ENCODE data around the gene SMIM41.

The SMIM41 gene

GRCh38 chr12:52155048-52155868 is 75.8 kb downstream of the SMIM41 start:
- no peak overlapping the region for H3K9ac ChIP-seq (ENCODE audit: low read length)
- TF ChIP-seq EZH2 (optimal IDR thresholded peaks at IDR 0.05; ENCODE audit: low read depth, low read length) (no peak), CTCF (IDR thresholded peaks at IDR 0.05; ENCODE audit: low read length) (no peak), EZH2phosphoT487 (IDR thresholded peaks at IDR 0.05; ENCODE audit: low read length) (no peak)

GRCh38 chr12:52156311-52156710 is 76.8 kb downstream of the SMIM41 start:
- no peaks in the 10 kb centered on the region for H3K79me2 ChIP-seq (ENCODE audit: low read length)
- H3K9me3 ChIP-seq (replicated peaks; ENCODE audit: insufficient read depth, low read length) = no peaks in the 10 kb centered on the region
- H3K27ac ChIP-seq (ENCODE audit: low read length) = no peak overlapping the region
- no peak overlapping the region for H3K9ac ChIP-seq (ENCODE audit: low read length)
- H3K27me3 ChIP-seq (replicated peaks; ENCODE audit: insufficient read depth, low read length) = no peaks in the 10 kb centered on the region; the same call in none of the 2 replicates
- H4K20me1 ChIP-seq (ENCODE audit: insufficient read depth, low read length) = no peaks in the 10 kb centered on the region
- H3F3A ChIP-seq (ENCODE audit: insufficient read depth, low read length) = no peaks in the 10 kb centered on the region
- no peak overlapping the region for H2AFZ ChIP-seq (ENCODE audit: low read length)
- TF ChIP-seq CTCF (IDR thresholded peaks at IDR 0.05; ENCODE audit: low read length) = no peak
- TF ChIP-seq EZH2 (optimal IDR thresholded peaks at IDR 0.05; ENCODE audit: low read depth, low read length) = no peak
- TF ChIP-seq EZH2phosphoT487 (IDR thresholded peaks at IDR 0.05; ENCODE audit: low read length) = no peak
- no peak overlapping the region for H3K4me3 ChIP-seq (ENCODE audit: low read length)
- no peaks in the 10 kb centered on the region for H3K36me3 ChIP-seq (replicated peaks; ENCODE audit: insufficient read depth, low read length)
- no peak for DNase-seq
- no peak overlapping the region for H3K4me2 ChIP-seq (ENCODE audit: low read depth, low read length)
- H3K9me2 ChIP-seq (replicated peaks; ENCODE audit: insufficient read depth, low read length) = no peaks in the 10 kb centered on the region
- H3K4me1 ChIP-seq (ENCODE audit: low read length) = no peaks in the 10 kb centered on the region

More at GRCh38 chr12:52155048-52155868, 75.8 kb downstream of the SMIM41 start:
- no peaks in the 10 kb centered on the region for H3K79me2 ChIP-seq (ENCODE audit: low read length)
- DNase-seq = no peak
- H3K4me1 ChIP-seq (ENCODE audit: low read length) = no peaks in the 10 kb centered on the region
- no peaks in the 10 kb centered on the region for H3K36me3 ChIP-seq (replicated peaks; ENCODE audit: insufficient read depth, low read length)
- H3K4me2 ChIP-seq (ENCODE audit: low read depth, low read length) = no peak overlapping the region
- no peaks in the 10 kb centered on the region for H4K20me1 ChIP-seq (ENCODE audit: insufficient read depth, low read length)
- no peaks in the 10 kb centered on the region for H3K9me2 ChIP-seq (replicated peaks; ENCODE audit: insufficient read depth, low read length)
- no peaks in the 10 kb centered on the region; the same call in 1 of the 2 replicates for H3K27me3 ChIP-seq (replicated peaks; ENCODE audit: insufficient read depth, low read length)
- H3F3A ChIP-seq (ENCODE audit: insufficient read depth, low read length) = no peaks in the 10 kb centered on the region
- no peak overlapping the region for H3K27ac ChIP-seq (ENCODE audit: low read length)
- H2AFZ ChIP-seq (ENCODE audit: low read length) = no peak overlapping the region
- H3K4me3 ChIP-seq (ENCODE audit: low read length) = no peak overlapping the region
- no peaks in the 10 kb centered on the region for H3K9me3 ChIP-seq (replicated peaks; ENCODE audit: insufficient read depth, low read length)

- peak; percentile 54 for DNase-seq
Measured at GRCh38 chr12:52156757-52157565, 77.5 kb downstream of the SMIM41 start.

More at GRCh38 chr12:52156757-52157565, 77.5 kb downstream of the SMIM41 start:
- Histone ChIP-seq H3K9me3 (replicated peaks; ENCODE audit: insufficient read depth, low read length) (no peaks in the 10 kb centered on the region), H3K9me2 (replicated peaks; ENCODE audit: insufficient read depth, low read length) (no peaks in the 10 kb centered on the region), H3K27ac (ENCODE audit: low read length) (no peak overlapping the region), H3K4me1 (ENCODE audit: low read length) (no peaks in the 10 kb centered on the region), H3K79me2 (ENCODE audit: low read length) (no peaks in the 10 kb centered on the region), H2AFZ (ENCODE audit: low read length) (no peak overlapping the region), H3K9ac (ENCODE audit: low read length) (no peak overlapping the region), H3K4me2 (ENCODE audit: low read depth, low read length) (no peak overlapping the region), H4K20me1 (ENCODE audit: insufficient read depth, low read length) (no peaks in the 10 kb centered on the region), H3K4me3 (ENCODE audit: low read length) (no peak overlapping the region), H3K36me3 (replicated peaks; ENCODE audit: insufficient read depth, low read length) (no peaks in the 10 kb centered on the region), H3F3A (ENCODE audit: insufficient read depth, low read length) (no peaks in the 10 kb centered on the region), H3K27me3 (replicated peaks; ENCODE audit: insufficient read depth, low read length) (no peaks in the 10 kb centered on the region; the same call in none of the 2 replicates)
- TF ChIP-seq CTCF (IDR thresholded peaks at IDR 0.05; ENCODE audit: low read length) (peak; percentile 96), EZH2 (optimal IDR thresholded peaks at IDR 0.05; ENCODE audit: low read depth, low read length) (no peak)
